H9 (cell line): Measurements from ENCODE around the gene MFSD12. TPM values are rescaled to one million over a fixed set of nuclear protein-coding genes. Genes with fewer than 3 reads are reported as not detected.
A peak's percentile ranks its signal among the peaks of the same experiment; 100 is the strongest.

Experiments used
- DNase-seq: peaks from one replicate; pipeline ENCODE4 v3.0.0-alpha.2; 2017
- H2AFZ ChIP-seq: one replicate; pipeline ENCODE4 v1.6.1; 2013; ENCODE audit warnings: mild to moderate bottlenecking, low read length, control low read depth, moderate library complexity
- H2AK5ac ChIP-seq: 2 replicates; pipeline ENCODE4 v1.6.1; 2013; ENCODE audit warnings: low read length, control low read depth, mixed read lengths; ENCODE audit not compliant: insufficient read length
- H2BK120ac ChIP-seq: one replicate; pipeline ENCODE4 v1.6.1; 2013; ENCODE audit warnings: low read depth, mild to moderate bottlenecking, low read length, control low read depth, inconsistent platforms; ENCODE audit not compliant: poor library complexity, severe bottlenecking
- H2BK12ac ChIP-seq: 2 replicates; pipeline ENCODE4 v1.6.1; 2013; ENCODE audit warnings: low read length, control low read depth, mixed read lengths, low read depth; ENCODE audit not compliant: insufficient read length
- H2BK15ac ChIP-seq: 2 replicates; pipeline ENCODE4 v1.6.1; 2013; ENCODE audit warnings: low read depth, low read length, control low read depth
- H2BK20ac ChIP-seq: one replicate; pipeline ENCODE4 v1.6.1; 2013; ENCODE audit warnings: low read depth, mild to moderate bottlenecking, low read length, control low read depth, inconsistent platforms; ENCODE audit not compliant: poor library complexity, severe bottlenecking
- H2BK5ac ChIP-seq: 2 replicates; pipeline ENCODE4 v1.6.1; 2013; ENCODE audit warnings: low read length, control low read depth, mixed read lengths; ENCODE audit not compliant: insufficient read length
- H3K14ac ChIP-seq: 2 replicates; pipeline ENCODE4 v1.6.1; 2013; ENCODE audit warnings: low read length, control low read depth; ENCODE audit not compliant: insufficient read depth
- H3K18ac ChIP-seq: 2 replicates; pipeline ENCODE4 v1.6.1; 2013; ENCODE audit warnings: low read depth, mild to moderate bottlenecking, mixed read lengths, low read length, control low read depth; ENCODE audit not compliant: insufficient read length
- H3K23ac ChIP-seq: 2 replicates; pipeline ENCODE4 v1.6.1; 2013; ENCODE audit warnings: low read length, control low read depth, mixed read lengths, low read depth; ENCODE audit not compliant: insufficient read length
- H3K23me2 ChIP-seq: 2 replicates; pipeline ENCODE4 v1.6.1; 2013; ENCODE audit warnings: low read depth, mild to moderate bottlenecking, mixed read lengths, low read length, control low read depth; ENCODE audit not compliant: insufficient read length, poor library complexity, severe bottlenecking
- H3K27ac ChIP-seq: 2 replicates; pipeline ENCODE4 v1.5.1; 2013; ENCODE audit warnings: low read length, control low read depth, mixed read lengths, low read depth; ENCODE audit not compliant: insufficient read length
- H3K27me3 ChIP-seq: 2 replicates; pipeline ENCODE4 v1.6.1; 2013; ENCODE audit warnings: low read length, control low read depth, inconsistent platforms; ENCODE audit not compliant: insufficient read depth
- H3K4ac ChIP-seq: 2 replicates; pipeline ENCODE4 v1.6.1; 2013; ENCODE audit warnings: low read depth, mild to moderate bottlenecking, control low read depth, inconsistent platforms, low read length, moderate library complexity
- H3K4me1 ChIP-seq: 2 replicates; pipeline ENCODE4 v1.6.1; 2013; ENCODE audit warnings: low read length, control low read depth, inconsistent platforms; ENCODE audit not compliant: insufficient read depth
- H3K4me2 ChIP-seq: 2 replicates; pipeline ENCODE4 v1.6.1; 2013; ENCODE audit warnings: low read length, control low read depth, mixed read lengths; ENCODE audit not compliant: insufficient read length, insufficient read depth
- H3K56ac ChIP-seq: 2 replicates; pipeline ENCODE4 v1.6.1; 2013; ENCODE audit warnings: low read depth, mild to moderate bottlenecking, mixed read lengths, low read length, control low read depth; ENCODE audit not compliant: insufficient read length
- H3K79me1 ChIP-seq: 2 replicates; pipeline ENCODE4 v1.6.1; 2013; ENCODE audit warnings: low read depth, mild to moderate bottlenecking, moderate library complexity, low read length, control low read depth, inconsistent platforms; ENCODE audit not compliant: insufficient read depth, poor library complexity, severe bottlenecking
- H3K79me2 ChIP-seq: 2 replicates; pipeline ENCODE4 v1.6.1; 2013; ENCODE audit warnings: low read length, control low read depth, inconsistent platforms; ENCODE audit not compliant: insufficient read depth
- H3K9ac ChIP-seq: 2 replicates; pipeline ENCODE4 v1.6.1; 2013; ENCODE audit warnings: low read length, control low read depth, mixed read lengths; ENCODE audit not compliant: insufficient read length; ENCODE audit errors: extremely low read depth
- H3K9me3 ChIP-seq: one replicate; pipeline ENCODE4 v1.6.1; 2013; ENCODE audit warnings: low read depth, low read length, inconsistent platforms; ENCODE audit not compliant: control insufficient read depth
- H3T11ph ChIP-seq: one replicate; pipeline ENCODE4 v1.6.1; 2013; ENCODE audit warnings: mild to moderate bottlenecking, low read length, control low read depth, inconsistent platforms
- H4K20me1 ChIP-seq: one replicate; pipeline ENCODE4 v1.6.1; 2013; ENCODE audit not compliant: control insufficient read depth, insufficient read length, insufficient read depth
- H4K5ac ChIP-seq: 2 replicates; pipeline ENCODE4 v1.6.1; 2013; ENCODE audit warnings: low read depth, mild to moderate bottlenecking, mixed read lengths, low read length, control low read depth; ENCODE audit not compliant: insufficient read length
- H4K8ac ChIP-seq: replicated peaks from 2 replicates; pipeline ENCODE4 v1.6.1; 2013; ENCODE audit warnings: low read length, control low read depth, mixed read lengths, low read depth; ENCODE audit not compliant: insufficient read length
- H4K91ac ChIP-seq: 2 replicates; pipeline ENCODE4 v1.6.1; 2013; ENCODE audit warnings: low read depth, mild to moderate bottlenecking, moderate library complexity, mixed read lengths, low read length, control low read depth; ENCODE audit not compliant: insufficient read length
- H3K27ac Mint-ChIP-seq, 3 experiments: 2 replicates in 2 of 3; 3 replicates in 1 of 3; pipeline ENCODE4 v1.8.0; 2020 to 2021; ENCODE audit warnings: mixed read lengths in 3 of 3, mild to moderate bottlenecking in 1 of 3, moderate library complexity in 1 of 3
- H3K27me3 Mint-ChIP-seq: 2 replicates; pipeline ENCODE4 v1.8.0; 2021; ENCODE audit warnings: low read depth, mild to moderate bottlenecking, moderate library complexity, mixed read lengths
- H3K36me3 Mint-ChIP-seq, 3 experiments: 2 replicates in 2 of 3; 3 replicates in 1 of 3; pipeline ENCODE4 v1.8.0; 2020 to 2021; ENCODE audit warnings: low read depth in 3 of 3, mixed read lengths in 3 of 3; ENCODE audit not compliant: insufficient read depth in 1 of 3
- H3K4me1 Mint-ChIP-seq, 2 experiments: 2 replicates each; pipeline ENCODE4 v1.8.0; 2020; ENCODE audit warnings: mixed read lengths in 2 of 2
- H3K4me3 Mint-ChIP-seq, 2 experiments: 2 replicates in 1 of 2; 3 replicates in 1 of 2; pipeline ENCODE4 v1.8.0; 2020 to 2021; ENCODE audit warnings: mild to moderate bottlenecking in 2 of 2, mixed read lengths in 2 of 2, moderate library complexity in 1 of 2
- H3K9me3 Mint-ChIP-seq, 2 experiments: 2 replicates in 1 of 2; 3 replicates in 1 of 2; pipeline ENCODE4 v1.8.0; 2020; ENCODE audit warnings: mild to moderate bottlenecking in 2 of 2, mixed read lengths in 2 of 2, moderate library complexity in 1 of 2
- WGBS: extraction: QIAGEN DNeasy Blood & Tissue Kit; methylation state at CpG from one replicate; pipeline ENCODE4 v1.1.7; 2013; ENCODE audit warnings: missing lambda C conversion rate, low lambda C conversion rate, mixed read lengths; ENCODE audit not compliant: insufficient read length; ENCODE audit errors: extremely low coverage; 5-methylcytosine and 5-hydroxymethylcytosine counted together
- total RNA-seq: library from RNA; stranded (reverse); gene quantifications from 2 replicates; pipeline ENCODE4 v1.2.1, GENCODE V29; 2021
- TF ChIP-seq, protein P1 (sequence below): fragments of 200-600 bp; sonication (generic); conservative IDR thresholded peaks from 3 replicates; pipeline ENCODE4 v1.8.0; 2021; ENCODE audit warnings: antibody characterized with exemption, mild to moderate bottlenecking

Gene MFSD12
- total RNA-seq, 1 experiment from 2014 or later = 58.8 TPM

DNA sequence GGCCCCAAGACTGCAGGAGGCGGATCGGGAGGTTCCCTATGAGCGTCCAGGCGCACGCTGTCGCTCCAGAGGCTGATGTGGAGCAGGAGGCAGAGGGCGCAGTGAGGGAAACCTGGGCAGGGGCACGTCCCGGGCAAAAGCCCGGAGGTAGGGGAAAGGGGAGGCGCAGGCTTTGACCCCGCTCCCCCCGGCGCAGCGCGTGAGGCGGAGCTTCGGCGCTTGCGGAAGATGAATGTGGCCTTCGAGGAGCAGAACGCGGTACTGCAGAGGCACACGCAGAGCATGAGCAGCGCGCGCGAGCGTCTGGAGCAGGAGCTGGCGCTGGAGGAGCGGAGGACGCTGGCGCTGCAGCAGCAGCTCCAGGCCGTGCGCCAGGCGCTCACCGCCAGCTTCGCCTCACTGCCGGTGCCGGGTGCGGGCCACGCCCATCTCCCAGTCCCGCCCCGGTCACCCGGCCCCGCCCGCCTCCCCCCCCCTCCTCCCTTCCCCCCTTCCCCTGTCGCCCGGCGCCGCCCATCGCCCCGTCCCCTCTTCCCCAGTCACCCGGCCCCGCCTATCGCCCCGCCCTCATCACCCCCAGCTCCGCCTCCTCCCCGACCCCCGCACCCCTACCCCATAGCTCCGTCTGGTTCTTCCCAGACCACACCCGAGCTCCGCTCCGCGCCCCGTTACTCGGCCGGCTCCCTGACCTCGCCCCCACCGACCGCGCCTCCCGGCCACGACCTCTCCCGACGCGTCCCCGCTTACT is 19.5 kb upstream of the MFSD12 start:
- no peak overlapping the region for H4K8ac ChIP-seq
- no peak overlapping the region for H3T11ph ChIP-seq
- H4K20me1 ChIP-seq = no peaks in the 10 kb centered on the region
- H2AFZ ChIP-seq = no peak overlapping the region
- peaks cover 20% of the 10 kb centered on the region for H3K27me3 Mint-ChIP-seq
- H3K4me1 Mint-ChIP-seq = peaks cover 13 to 22% of the 10 kb centered on the region in 2 experiments
- no peak overlapping the region for H2BK5ac ChIP-seq
- no peak overlapping the region for H2AK5ac ChIP-seq
- peaks cover 8 to 10% (median 9%) of the 10 kb centered on the region in 3 experiments for H3K36me3 Mint-ChIP-seq
- H3K9me3 Mint-ChIP-seq = no peaks in the 10 kb centered on the region; a peak in 1 of 5 replicates
- H3K27ac Mint-ChIP-seq = peak overlapping the region in 1 of 3 experiments; percentile 86; a peak in 2 of 7 replicates
- H3K4me3 Mint-ChIP-seq = peak overlapping the region; percentile 74 to 78
- WGBS = no CpG with 5 or more reads among the region's 78 CpGs
- no peak overlapping the region for H3K18ac ChIP-seq
- H2BK15ac ChIP-seq = no peak overlapping the region
- H3K27ac ChIP-seq = no peak overlapping the region
- no peak overlapping the region for H4K91ac ChIP-seq
- H3K9me3 ChIP-seq = no peaks in the 10 kb centered on the region
- H2BK12ac ChIP-seq = no peak overlapping the region
- H3K56ac ChIP-seq = no peak overlapping the region
- no peaks in the 10 kb centered on the region; the same call in 1 of the 2 replicates for H3K27me3 ChIP-seq
- no peak overlapping the region for H3K23ac ChIP-seq
- no peak overlapping the region for H2BK120ac ChIP-seq
- H4K5ac ChIP-seq = no peak overlapping the region
- no peak overlapping the region for H3K4ac ChIP-seq
- peak overlapping the region; percentile 48 for H3K4me2 ChIP-seq
- no peak overlapping the region for H2BK20ac ChIP-seq
- no peak overlapping the region for H3K9ac ChIP-seq
- H3K23me2 ChIP-seq = peaks cover 13% of the 10 kb centered on the region
- DNase-seq = peak; percentile 93
- no peaks in the 10 kb centered on the region for H3K79me2 ChIP-seq
- no peaks in the 10 kb centered on the region for H3K79me1 ChIP-seq
- TF ChIP-seq, protein P1, sequence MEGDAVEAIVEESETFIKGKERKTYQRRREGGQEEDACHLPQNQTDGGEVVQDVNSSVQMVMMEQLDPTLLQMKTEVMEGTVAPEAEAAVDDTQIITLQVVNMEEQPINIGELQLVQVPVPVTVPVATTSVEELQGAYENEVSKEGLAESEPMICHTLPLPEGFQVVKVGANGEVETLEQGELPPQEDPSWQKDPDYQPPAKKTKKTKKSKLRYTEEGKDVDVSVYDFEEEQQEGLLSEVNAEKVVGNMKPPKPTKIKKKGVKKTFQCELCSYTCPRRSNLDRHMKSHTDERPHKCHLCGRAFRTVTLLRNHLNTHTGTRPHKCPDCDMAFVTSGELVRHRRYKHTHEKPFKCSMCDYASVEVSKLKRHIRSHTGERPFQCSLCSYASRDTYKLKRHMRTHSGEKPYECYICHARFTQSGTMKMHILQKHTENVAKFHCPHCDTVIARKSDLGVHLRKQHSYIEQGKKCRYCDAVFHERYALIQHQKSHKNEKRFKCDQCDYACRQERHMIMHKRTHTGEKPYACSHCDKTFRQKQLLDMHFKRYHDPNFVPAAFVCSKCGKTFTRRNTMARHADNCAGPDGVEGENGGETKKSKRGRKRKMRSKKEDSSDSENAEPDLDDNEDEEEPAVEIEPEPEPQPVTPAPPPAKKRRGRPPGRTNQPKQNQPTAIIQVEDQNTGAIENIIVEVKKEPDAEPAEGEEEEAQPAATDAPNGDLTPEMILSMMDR = 0 out of 3 replicates have a peak, but pooled peaks have one; percentile 18
- H3K4me1 ChIP-seq = no peaks in the 10 kb centered on the region
- no peak overlapping the region for H3K14ac ChIP-seq
